ENCODE measurements around the gene MAPT.

The MAPT gene

DNA sequence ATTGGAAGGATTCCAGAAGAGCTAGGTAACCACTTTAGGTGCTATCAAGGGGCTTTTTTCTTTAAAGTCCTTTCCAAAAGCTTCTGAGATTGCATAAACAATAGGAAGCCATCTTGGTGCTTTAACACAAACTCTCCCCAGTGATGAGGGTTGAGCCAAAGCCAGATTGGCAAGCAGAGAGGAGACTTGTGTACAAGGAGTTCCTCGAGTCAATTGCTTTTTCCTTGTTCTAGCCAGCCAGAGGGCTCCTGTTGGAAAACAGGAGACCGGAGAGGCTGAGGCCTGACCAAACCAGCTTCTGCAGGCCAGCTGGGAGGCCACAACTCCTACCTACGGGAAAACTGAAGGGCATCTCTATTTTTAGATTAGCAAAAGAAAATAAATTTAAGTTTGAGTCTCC lies 46.5 kb downstream of the MAPT start:
- H3K9me3 ChIP-seq (ENCODE audit: control insufficient read depth, insufficient read depth, low read depth, low read length): no peaks in the 10 kb centered on the region
- peaks cover 28% of the 10 kb centered on the region for H3K4me1 ChIP-seq (ENCODE audit: control insufficient read depth, insufficient read depth, low read length)
- H3K9ac ChIP-seq (ENCODE audit: low read length): no peak overlapping the region
- H3K27ac ChIP-seq (ENCODE audit: low read depth, low read length): no peak overlapping the region
- H3K27me3 ChIP-seq (ENCODE audit: control insufficient read depth, insufficient read depth, low read length): peaks cover 4% of the 10 kb centered on the region; the same call in 1 of the 2 replicates
- H3K4me3 ChIP-seq (ENCODE audit: low read depth, low read length): no peak overlapping the region
- no peaks in the 10 kb centered on the region for H3K36me3 ChIP-seq (ENCODE audit: control insufficient read depth, insufficient read depth, low read length)

GRCh38 chr17:45941395-45941794 lies 47.0 kb downstream of the MAPT start:
- no peaks in the 10 kb centered on the region for H3K9me3 ChIP-seq (ENCODE audit: control insufficient read depth, insufficient read depth, low read depth, low read length)
- H3K4me3 ChIP-seq (ENCODE audit: low read depth, low read length): no peak overlapping the region
- peaks cover 4% of the 10 kb centered on the region; the same call in 1 of the 2 replicates for H3K27me3 ChIP-seq (ENCODE audit: control insufficient read depth, insufficient read depth, low read length)
- H3K9ac ChIP-seq (ENCODE audit: low read length): no peak overlapping the region
- H3K36me3 ChIP-seq (ENCODE audit: control insufficient read depth, insufficient read depth, low read length): no peaks in the 10 kb centered on the region
- peaks cover 28% of the 10 kb centered on the region for H3K4me1 ChIP-seq (ENCODE audit: control insufficient read depth, insufficient read depth, low read length)
- no peak overlapping the region for H3K27ac ChIP-seq (ENCODE audit: low read depth, low read length)

DNA sequence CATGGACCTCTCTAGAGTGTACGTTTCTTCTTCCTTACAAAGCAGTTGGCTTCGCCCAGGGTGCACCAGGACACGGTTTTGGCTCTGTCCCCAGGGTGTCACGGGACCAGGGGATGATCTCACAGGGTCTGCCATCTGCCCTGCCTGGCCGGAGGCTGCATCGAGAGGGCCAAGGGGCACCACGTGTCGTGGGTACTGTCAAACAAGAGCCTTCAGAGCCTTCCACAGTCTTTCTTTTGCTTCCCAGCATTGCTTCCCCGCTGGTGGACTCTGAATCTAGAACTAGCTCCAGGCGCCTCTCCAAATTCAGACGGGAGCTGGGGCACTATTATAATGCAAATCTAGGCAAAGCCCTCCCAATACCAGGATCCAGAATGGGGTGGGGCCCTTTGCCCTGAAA lies 47.9 kb downstream of the MAPT start:
- Histone ChIP-seq H3K27ac (ENCODE audit: low read depth, low read length) (no peak overlapping the region), H3K9ac (ENCODE audit: low read length) (no peak overlapping the region), H3K9me3 (ENCODE audit: control insufficient read depth, insufficient read depth, low read depth, low read length) (no peaks in the 10 kb centered on the region), H3K36me3 (ENCODE audit: control insufficient read depth, insufficient read depth, low read length) (no peaks in the 10 kb centered on the region), H3K4me3 (ENCODE audit: low read depth, low read length) (no peak overlapping the region), H3K4me1 (ENCODE audit: control insufficient read depth, insufficient read depth, low read length) (peaks cover 28% of the 10 kb centered on the region), H3K27me3 (ENCODE audit: control insufficient read depth, insufficient read depth, low read length) (peaks cover 4% of the 10 kb centered on the region; the same call in 1 of the 2 replicates)

- Histone ChIP-seq H3K27me3 (ENCODE audit: control insufficient read depth, insufficient read depth, low read length) (peaks cover 21% of the 10 kb centered on the region), H3K4me1 (ENCODE audit: control insufficient read depth, insufficient read depth, low read length) (peaks cover 35% of the 10 kb centered on the region), H3K36me3 (ENCODE audit: control insufficient read depth, insufficient read depth, low read length) (no peaks in the 10 kb centered on the region), H3K9ac (ENCODE audit: low read length) (no peak overlapping the region), H3K4me3 (ENCODE audit: low read depth, low read length) (no peak overlapping the region), H3K27ac (ENCODE audit: low read depth, low read length) (no peak overlapping the region), H3K9me3 (ENCODE audit: control insufficient read depth, insufficient read depth, low read depth, low read length) (no peaks in the 10 kb centered on the region)
These were observed 52.5 kb downstream of the MAPT start for GRCh38 chr17:45946841-45947256.

- Histone ChIP-seq H3K4me3 (ENCODE audit: low read depth, low read length) (peak overlapping the region; percentile 33; the same call in 1 of the 2 replicates), H3K4me1 (ENCODE audit: control insufficient read depth, insufficient read depth, low read length) (peaks cover 21% of the 10 kb centered on the region), H3K9me3 (ENCODE audit: control insufficient read depth, insufficient read depth, low read depth, low read length) (no peaks in the 10 kb centered on the region), H3K27me3 (ENCODE audit: control insufficient read depth, insufficient read depth, low read length) (peaks cover 19% of the 10 kb centered on the region), H3K27ac (ENCODE audit: low read depth, low read length) (peak overlapping the region; percentile 55; the same call in 1 of the 2 replicates), H3K9ac (ENCODE audit: low read length) (peak overlapping the region; percentile 35), H3K36me3 (ENCODE audit: control insufficient read depth, insufficient read depth, low read length) (no peaks in the 10 kb centered on the region)
These were observed 54.1 kb downstream of the MAPT start for GRCh38 chr17:45948498-45948880.

DNA sequence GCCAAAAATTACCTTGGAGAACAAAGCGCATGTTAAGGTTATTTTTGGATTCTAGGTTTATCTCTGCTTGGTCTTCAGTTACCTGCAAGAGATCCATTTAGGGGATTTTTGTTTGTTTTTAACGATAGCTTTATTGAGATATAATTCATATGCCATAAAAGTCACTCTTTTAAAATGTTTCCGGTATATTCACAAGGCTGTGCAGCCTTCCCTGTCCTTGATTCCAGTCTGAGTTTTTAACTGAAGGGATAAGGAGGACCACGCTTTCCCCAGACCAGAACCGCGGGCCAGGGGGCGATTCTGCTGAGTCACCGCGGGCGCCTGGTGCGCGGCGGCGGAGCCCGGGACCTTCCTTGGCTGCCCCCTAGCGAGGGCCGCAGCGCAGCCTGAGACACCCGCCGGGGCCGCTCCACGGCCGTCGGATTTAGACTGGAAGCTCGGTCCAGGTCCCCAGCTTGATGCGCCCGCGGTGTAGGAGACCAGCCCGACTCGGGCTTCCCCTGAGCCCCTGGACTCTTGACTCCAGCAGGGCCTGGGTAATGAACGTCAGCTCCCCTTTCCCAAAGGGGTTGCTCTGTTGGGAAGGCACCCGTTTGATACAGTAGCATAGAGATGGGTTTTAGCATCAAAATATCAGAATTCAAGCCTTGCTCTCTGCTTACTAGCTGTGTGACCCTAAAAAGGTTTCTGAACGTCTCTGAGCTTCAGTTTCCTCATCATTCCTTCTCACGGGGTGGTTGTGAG lies 54.7 kb downstream of the MAPT start:
- no peaks in the 10 kb centered on the region for H3K36me3 ChIP-seq (ENCODE audit: control insufficient read depth, insufficient read depth, low read length)
- peak overlapping the region; percentile 33; the same call in 1 of the 2 replicates for H3K4me3 ChIP-seq (ENCODE audit: low read depth, low read length)
- peaks cover 20% of the 10 kb centered on the region for H3K4me1 ChIP-seq (ENCODE audit: control insufficient read depth, insufficient read depth, low read length)
- peaks cover 18% of the 10 kb centered on the region for H3K27me3 ChIP-seq (ENCODE audit: control insufficient read depth, insufficient read depth, low read length)
- H3K27ac ChIP-seq (ENCODE audit: low read depth, low read length): peak overlapping the region; percentile 55; the same call in 1 of the 2 replicates
- H3K9ac ChIP-seq (ENCODE audit: low read length): peak overlapping the region; percentile 35
- H3K9me3 ChIP-seq (ENCODE audit: control insufficient read depth, insufficient read depth, low read depth, low read length): no peaks in the 10 kb centered on the region

- H3K9ac ChIP-seq (ENCODE audit: low read length): no peak overlapping the region
- H3K27ac ChIP-seq (ENCODE audit: low read depth, low read length): no peak overlapping the region
- H3K27me3 ChIP-seq (ENCODE audit: control insufficient read depth, insufficient read depth, low read length): peaks cover 18% of the 10 kb centered on the region
- no peak overlapping the region for H3K4me3 ChIP-seq (ENCODE audit: low read depth, low read length)
- H3K36me3 ChIP-seq (ENCODE audit: control insufficient read depth, insufficient read depth, low read length): no peaks in the 10 kb centered on the region
- no peaks in the 10 kb centered on the region for H3K9me3 ChIP-seq (ENCODE audit: control insufficient read depth, insufficient read depth, low read depth, low read length)
- peaks cover 20% of the 10 kb centered on the region for H3K4me1 ChIP-seq (ENCODE audit: control insufficient read depth, insufficient read depth, low read length)
These were observed 55.5 kb downstream of the MAPT start for GRCh38 chr17:45949755-45950320.

DNA sequence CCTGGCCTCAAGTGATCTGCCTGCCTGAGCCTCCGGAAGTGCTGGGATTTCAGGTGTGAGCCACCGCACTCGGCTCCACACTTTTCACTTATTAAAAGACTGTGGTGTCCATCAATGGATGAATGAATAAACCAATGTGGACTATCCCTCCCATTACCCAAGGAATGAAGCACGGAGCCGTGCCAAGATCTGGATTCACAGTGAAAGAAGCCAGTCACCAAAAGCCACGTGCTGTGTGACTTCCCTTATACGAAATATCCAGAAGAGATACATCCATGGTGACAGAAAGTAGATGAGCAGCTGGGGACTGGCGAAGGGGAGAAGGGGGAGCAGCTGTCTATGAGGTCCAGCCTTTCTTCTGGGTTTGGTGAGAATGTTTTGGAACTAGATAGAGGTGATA lies 56.5 kb downstream of the MAPT start:
- Histone ChIP-seq H3K9me3 (ENCODE audit: control insufficient read depth, insufficient read depth, low read depth, low read length) (no peaks in the 10 kb centered on the region), H3K4me1 (ENCODE audit: control insufficient read depth, insufficient read depth, low read length) (peaks cover 20% of the 10 kb centered on the region), H3K27ac (ENCODE audit: low read depth, low read length) (no peak overlapping the region), H3K36me3 (ENCODE audit: control insufficient read depth, insufficient read depth, low read length) (no peaks in the 10 kb centered on the region), H3K9ac (ENCODE audit: low read length) (no peak overlapping the region), H3K27me3 (ENCODE audit: control insufficient read depth, insufficient read depth, low read length) (peaks cover 18% of the 10 kb centered on the region), H3K4me3 (ENCODE audit: low read depth, low read length) (no peak overlapping the region)

DNA sequence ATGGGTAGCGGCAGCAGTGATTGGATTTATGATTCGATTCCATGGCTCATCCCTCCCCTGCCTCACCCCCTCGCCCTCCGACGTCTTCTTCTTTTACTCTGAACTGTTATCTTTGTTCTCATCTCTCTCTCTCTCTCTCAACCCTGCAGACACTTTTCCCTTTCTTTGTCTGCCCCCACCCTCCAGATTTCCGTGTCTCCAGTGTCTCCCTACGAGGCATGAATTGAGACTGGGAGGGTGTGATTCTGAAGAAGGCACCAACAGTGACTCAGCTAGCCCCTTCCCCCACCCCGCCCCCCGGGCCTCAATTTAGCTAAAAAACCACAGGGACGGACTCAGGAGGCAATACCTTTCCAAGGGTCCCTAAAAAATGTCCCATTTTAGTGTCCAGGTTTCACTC lies 57.0 kb downstream of the MAPT start:
- no peaks in the 10 kb centered on the region for H3K36me3 ChIP-seq (ENCODE audit: control insufficient read depth, insufficient read depth, low read length)
- no peak overlapping the region for H3K27ac ChIP-seq (ENCODE audit: low read depth, low read length)
- H3K27me3 ChIP-seq (ENCODE audit: control insufficient read depth, insufficient read depth, low read length): peaks cover 18% of the 10 kb centered on the region
- no peak overlapping the region for H3K9ac ChIP-seq (ENCODE audit: low read length)
- H3K4me1 ChIP-seq (ENCODE audit: control insufficient read depth, insufficient read depth, low read length): peaks cover 20% of the 10 kb centered on the region
- H3K9me3 ChIP-seq (ENCODE audit: control insufficient read depth, insufficient read depth, low read depth, low read length): no peaks in the 10 kb centered on the region
- H3K4me3 ChIP-seq (ENCODE audit: low read depth, low read length): no peak overlapping the region

DNA sequence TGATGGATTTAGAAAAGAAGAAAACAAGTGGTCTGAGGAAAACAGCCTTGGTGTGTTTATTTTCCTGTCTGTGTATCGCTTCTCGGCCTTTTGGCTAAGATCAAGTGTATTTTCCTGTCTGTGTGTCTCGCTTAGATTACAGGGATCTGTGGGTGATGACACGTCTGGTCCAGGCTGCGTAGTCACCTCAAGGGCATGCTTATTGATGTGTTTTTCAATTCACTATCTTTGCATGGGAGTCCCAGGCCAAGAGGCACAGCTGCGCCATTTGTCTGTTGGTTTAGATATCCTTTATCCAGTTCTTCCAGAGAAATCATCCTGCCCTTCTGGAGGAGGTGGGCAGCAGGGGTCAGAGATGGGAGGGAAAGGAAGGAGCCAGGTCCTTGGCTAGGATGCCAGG lies 57.6 kb downstream of the MAPT start:
- H3K4me3 ChIP-seq (ENCODE audit: low read depth, low read length): no peak overlapping the region
- H3K27ac ChIP-seq (ENCODE audit: low read depth, low read length): no peak overlapping the region
- H3K27me3 ChIP-seq (ENCODE audit: control insufficient read depth, insufficient read depth, low read length): peaks cover 18% of the 10 kb centered on the region
- H3K4me1 ChIP-seq (ENCODE audit: control insufficient read depth, insufficient read depth, low read length): peaks cover 20% of the 10 kb centered on the region
- H3K9ac ChIP-seq (ENCODE audit: low read length): no peak overlapping the region
- H3K36me3 ChIP-seq (ENCODE audit: control insufficient read depth, insufficient read depth, low read length): no peaks in the 10 kb centered on the region
- H3K9me3 ChIP-seq (ENCODE audit: control insufficient read depth, insufficient read depth, low read depth, low read length): no peaks in the 10 kb centered on the region

DNA sequence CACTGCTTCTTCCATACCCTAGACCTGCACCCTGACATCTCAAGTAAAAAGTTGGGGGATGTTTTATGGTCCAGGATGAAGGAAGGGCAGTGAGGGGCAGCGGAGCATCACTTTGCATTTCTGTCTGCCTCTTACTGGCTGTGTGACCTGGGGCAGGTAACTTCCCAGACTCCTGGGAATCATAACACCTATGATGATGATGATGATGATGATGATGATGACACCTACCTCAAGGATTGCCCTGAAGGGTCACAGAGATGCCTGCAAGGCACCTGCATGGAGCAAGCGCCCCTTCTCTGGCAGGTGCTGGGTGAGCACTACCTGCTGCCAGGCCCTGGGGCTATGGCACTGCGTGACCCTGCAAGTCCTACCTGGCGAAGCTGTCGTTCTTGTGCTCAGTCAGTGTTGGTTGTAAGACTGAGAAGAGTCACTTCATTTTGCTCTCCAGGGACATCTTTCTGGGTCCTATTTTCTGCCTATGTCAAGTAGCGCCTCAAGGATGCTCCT lies 58.5 kb downstream of the MAPT start:
- Histone ChIP-seq H3K9me3 (ENCODE audit: control insufficient read depth, insufficient read depth, low read depth, low read length) (no peaks in the 10 kb centered on the region), H3K27me3 (ENCODE audit: control insufficient read depth, insufficient read depth, low read length) (peaks cover 18% of the 10 kb centered on the region), H3K9ac (ENCODE audit: low read length) (no peak overlapping the region), H3K4me1 (ENCODE audit: control insufficient read depth, insufficient read depth, low read length) (peaks cover 20% of the 10 kb centered on the region), H3K27ac (ENCODE audit: low read depth, low read length) (no peak overlapping the region), H3K4me3 (ENCODE audit: low read depth, low read length) (no peak overlapping the region), H3K36me3 (ENCODE audit: control insufficient read depth, insufficient read depth, low read length) (no peaks in the 10 kb centered on the region)
